Effector CD8-positive, alpha-beta T cell (primary cell): ENCODE results near the gene ATIC.
"Not testable (repeated sequence)": the region's sequence is repeated elsewhere in the genome, so short reads cannot be mapped to it uniquely, and the experiment has no call there.

Experiments used
- DNase-seq: peaks from one replicate; lab custom pipeline; 2025; lab: John Stamatoyannopoulos, UW
- total RNA-seq, 4 experiments: gene quantifications; one replicate each; lab custom pipeline; 2026; lab: John Stamatoyannopoulos, UW

Gene ATIC
- 8.2 to 22.4 (median 16.6) reads per million in 4 experiments for total RNA-seq

DNA sequence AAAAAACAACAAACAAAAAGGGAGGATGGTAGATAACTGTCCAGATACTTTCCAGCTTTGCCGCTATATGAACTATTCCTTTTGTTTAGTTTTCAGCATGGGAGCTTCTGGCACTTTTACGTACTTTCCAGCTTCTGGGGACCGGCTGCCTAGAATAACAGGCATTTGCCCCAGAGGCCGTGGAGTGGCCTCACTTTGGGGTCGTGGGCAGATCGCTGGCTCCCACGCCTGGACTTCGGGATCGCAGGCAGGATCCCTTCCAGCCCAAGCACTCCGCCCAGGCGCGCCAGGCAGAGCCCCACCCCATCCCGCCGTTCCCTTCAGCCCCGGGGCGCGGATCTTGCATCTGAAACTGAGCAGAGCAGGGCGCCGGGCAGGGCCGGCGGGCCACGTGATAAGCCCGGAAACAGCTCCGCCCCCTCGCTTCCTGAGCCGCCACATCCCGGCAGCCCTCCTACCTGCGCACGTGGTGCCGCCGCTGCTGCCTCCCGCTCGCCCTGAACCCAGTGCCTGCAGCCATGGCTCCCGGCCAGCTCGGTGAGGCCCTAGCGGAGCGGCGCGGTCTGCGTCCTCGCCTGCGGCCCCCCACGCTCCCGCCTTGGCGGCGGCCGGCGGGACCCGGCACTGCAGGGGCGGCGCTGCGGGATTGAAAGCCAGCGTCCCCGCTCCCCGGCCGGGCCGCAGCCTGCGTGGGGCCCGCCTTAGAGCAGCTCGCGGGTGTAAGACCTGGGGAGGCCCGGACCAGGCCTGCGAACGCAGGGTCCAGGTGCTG is at the start of gene ATIC:
ATIC (plus strand) TSS at position 435 of the 772 bp plus-strand sequence; CDS start at position 519, 84 bp downstream.
- peak; percentile 77 for DNase-seq

DNA sequence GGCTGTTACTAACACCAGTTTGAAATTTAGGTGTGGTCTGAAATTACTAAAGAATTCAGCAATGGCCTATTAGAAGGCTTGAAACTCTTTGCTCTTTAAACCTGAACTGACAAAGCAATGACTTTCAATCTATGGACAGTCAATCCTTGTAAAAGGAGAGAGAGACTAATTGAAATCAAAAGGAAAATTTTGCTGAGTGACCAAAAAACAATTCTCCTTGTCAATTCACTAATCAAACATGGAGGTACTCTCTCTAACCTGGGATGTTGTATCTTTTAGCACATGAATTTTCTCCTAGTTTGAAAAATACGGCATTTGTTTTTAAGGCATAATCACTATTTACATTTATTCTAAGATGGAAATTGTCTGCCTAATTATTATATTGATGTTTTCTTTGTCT is 49.6 kb upstream of the ATIC start:
- no peak for DNase-seq

DNA sequence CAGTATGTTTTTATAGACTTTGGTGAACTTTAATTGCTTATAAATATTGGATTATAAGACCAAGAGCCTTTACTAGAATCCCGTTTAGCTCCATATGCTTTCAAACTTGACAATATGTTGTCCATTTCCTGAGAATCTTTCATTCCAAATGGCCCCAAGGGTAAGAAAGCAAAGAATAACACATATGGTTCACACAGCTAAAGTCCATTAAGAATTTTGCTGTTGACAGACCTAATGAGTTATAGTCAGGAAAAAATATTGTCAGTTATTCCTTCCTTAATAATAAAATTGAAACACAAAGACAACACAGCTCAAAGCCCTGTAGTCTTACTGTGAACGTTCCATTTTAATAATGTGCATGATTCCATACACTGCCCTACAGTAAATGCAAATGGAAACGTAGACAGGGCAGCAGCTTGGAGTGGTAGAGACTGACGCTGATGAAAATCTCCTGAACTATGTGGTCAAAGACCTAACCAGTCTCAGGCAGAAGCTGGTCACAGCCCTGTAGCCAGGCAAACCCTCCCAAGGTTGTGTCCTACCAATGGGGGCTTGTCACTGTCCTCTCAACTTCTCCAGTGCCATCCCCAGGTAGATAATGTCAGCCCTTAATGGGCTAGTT is 49.0 kb upstream of the ATIC start:
- DNase-seq = no peak

DNA sequence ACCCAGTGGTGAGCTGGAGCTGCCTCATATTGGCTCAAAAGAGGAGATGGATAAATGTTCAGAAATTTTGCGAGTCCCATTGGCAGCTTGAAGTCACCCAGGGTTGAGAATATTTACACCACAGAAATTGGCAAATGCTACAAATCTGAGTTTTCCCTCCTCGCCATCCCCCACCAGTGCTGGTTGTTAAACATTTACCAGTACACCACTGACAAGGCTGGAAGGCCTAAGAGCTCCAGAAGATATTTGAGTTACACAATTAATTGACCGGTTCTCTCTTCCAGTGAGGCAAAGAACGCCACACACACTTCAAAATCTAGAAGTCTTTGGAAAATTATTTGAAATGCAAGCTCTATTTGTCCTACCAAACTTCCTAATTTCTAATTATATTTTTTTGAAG is 47.5 kb upstream of the ATIC start:
- DNase-seq = no peak

DNA sequence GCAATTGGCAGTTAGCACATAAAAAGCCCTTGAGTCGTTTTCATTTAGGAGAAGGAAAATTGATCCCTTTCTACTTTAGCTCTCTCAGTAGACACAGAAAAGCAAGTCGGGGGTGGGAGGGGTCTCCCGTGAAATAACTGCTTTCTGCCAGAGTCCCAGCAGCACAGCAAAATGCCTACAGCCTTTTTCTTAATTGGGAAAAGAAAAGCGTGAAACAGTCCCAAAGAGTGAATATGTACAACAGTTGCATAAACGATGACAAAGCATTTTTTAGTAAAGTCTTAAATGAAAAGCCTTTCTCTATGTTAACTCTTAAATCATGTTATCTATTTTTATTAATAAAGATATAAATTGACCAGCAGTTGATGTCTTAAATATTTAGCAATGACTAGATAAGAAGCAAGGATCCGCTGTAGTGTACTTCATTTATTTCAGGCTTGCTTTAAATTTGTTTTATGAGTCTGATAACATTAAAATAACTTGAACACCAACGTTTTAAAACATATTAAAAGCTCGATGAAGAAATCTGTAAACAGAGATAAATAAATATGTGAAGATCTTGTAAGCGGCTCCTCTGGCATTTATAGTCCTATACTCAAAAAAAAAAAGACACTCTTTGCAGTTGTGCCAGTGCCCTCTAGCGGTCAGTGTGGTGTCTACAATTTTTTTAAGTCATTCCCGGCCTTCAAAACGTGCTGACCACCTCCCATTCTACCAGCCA is 42.3 kb upstream of the ATIC start:
- DNase-seq = peak; percentile 38

DNA sequence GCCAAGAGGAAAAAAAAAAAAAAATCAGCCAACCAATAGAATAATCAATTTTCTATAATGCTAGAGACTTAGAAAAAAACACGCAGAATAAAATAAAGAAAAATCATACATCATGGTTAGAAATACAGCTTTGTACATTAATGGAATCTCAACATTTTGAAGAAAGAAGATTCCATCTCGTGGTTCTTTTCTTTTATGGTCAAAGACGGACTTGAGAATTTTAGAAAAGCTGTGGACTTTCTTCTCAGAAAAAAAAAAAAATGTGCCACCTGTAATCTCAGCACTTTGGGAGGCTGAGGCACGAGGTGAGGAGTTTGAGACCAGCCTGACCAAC is 41.8 kb upstream of the ATIC start:
- DNase-seq = no peak

DNA sequence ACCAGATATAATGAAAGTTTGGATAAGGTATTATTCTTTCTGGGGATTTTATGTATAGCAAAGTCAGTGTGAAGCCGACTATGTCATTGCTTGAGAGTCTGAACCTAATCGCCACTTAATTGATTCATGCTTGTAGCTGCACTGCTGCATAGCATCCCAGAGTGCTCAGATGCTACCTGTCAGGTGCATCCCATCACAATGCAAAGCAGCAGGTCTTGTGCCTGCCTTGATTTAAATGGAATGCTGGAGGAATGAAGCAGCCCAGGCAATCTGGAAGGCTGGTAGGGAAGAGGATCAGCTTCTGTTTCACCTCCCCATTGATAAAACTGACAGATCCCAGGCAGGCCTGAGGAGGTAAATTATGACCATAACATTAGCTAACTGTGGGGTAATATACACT is 40.4 kb upstream of the ATIC start:
- DNase-seq = no peak

DNA sequence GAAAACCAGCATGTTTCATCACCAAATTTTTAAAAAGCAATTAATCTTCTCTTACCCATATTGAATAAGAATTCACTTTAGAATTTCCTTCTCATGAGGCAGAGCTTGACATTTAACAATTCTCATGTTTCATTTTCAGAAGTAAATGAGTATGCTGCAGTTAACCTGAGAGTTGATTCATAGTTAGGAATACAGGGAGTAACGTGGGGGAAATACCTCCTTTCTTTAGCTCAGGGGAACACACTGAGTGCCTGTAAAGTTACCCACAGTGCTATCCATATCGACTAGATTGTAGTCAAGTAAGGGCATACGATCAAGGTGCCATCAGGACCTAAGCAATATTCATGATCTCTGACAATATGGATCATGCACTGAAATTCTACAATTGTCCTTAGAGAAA is 38.9 kb upstream of the ATIC start:
- no peak for DNase-seq

DNA sequence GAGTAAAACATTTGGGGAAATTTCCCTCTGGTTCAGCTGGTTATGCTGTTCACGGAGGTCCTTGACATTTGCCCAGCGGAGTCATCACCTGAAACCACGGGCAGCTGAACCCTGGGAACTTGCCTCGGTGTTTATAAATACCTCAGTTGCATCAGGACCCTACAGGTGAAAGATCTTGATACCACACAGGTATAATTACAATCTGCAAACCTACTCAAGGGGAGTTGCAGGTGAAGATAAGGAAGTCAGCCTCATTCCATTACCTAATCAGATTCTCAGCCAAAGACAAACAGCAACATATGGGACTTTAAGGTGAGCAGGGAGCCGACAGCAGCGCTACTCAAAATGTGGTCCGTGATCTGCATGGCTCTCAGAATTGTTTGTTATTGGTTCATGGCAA is 37.0 kb upstream of the ATIC start:
- no peak for DNase-seq

DNA sequence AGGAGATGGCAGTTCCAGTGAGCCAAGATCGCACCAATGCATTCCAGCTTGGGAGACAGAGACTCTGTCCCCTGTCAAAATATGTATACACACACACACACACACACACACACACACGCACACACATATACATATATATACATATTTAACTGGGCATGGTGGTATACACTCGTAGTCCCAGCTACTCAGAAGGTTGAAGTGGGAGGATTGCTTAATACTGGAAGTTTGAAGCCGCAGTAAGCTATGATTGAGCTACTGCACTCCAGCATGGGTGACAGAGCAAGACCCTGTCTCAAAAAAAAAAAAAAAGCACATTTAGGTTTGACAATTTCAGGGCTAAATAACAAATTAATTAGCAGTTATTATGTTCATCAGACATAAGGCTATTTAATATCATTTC is 36.0 kb upstream of the ATIC start:
- no peak for DNase-seq

DNA sequence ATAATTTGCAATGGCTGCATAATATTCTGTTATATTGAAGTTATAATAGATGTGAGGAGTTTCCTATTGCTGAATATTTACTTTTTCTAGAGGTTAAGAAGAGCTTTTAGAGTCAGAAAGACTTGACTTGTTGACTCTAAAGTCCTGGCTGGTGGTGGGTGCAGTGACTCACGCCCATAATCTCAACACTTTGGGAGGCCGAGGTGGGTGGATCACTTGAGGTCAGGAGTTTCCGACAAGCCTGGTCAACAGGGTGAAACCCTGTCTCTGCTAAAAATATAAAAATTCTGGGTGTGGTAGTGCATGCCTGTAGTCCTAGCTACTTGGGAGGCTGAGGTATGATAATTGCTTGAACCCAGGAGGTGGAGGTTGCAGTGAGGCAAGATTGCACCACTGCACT is 33.9 kb upstream of the ATIC start:
- DNase-seq = no peak

DNA sequence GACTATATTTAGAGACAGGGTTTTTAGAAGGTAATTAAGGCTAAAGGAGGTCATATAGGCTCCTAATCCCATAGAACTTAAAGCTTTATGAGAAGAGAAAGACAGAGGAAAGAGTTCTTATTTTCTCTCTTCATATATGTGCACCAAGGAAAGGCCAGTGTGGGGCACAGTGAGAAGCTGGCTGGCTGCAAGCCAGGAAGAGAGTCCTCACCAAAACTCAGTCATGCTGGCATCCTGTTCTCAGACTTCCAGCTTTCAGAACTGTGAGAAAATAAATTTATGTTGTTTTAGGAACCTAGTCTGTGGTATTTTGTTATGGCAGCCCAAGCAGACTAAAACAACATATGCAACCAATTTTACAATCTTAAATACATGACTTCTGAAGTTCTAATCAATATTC is 31.5 kb upstream of the ATIC start:
- no peak for DNase-seq

DNA sequence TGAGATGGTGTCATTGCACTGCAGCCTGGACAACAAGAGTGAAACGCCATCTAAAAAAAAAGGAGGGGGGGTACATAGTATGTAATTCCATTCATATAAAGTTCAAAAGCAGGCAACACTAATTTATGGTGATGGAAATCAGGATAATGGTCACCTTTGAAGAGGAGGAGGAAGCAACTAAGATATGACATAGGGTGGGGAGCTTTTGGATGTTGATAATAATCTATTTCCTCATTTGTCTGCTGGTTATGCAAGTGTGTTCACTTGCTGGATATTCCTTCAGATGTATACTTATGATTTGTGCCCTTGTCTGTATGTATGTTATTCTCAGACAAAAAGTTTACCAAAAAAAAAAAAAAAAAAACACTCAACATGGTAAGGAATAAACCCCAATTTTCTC is 28.6 kb upstream of the ATIC start:
- DNase-seq = no peak

DNA sequence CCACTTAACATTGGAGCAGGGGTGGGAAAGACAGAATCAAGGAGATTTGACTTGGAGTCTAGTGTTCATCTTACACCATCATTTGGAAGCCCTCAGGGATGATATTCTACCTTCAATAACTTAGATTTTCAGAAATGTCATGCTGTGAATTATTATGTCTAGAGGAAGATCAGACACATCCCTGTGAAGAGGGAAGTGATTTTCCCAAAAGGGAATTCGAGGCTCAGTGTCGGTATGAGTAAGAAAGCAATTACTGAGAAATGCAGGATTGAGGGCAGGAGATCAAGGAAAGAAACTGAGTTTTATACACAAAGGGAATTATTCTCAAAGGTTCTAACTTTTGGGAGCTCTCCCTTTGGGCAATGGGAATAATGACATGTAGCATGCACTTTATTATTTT is 25.6 kb upstream of the ATIC start:
- no peak for DNase-seq

DNA sequence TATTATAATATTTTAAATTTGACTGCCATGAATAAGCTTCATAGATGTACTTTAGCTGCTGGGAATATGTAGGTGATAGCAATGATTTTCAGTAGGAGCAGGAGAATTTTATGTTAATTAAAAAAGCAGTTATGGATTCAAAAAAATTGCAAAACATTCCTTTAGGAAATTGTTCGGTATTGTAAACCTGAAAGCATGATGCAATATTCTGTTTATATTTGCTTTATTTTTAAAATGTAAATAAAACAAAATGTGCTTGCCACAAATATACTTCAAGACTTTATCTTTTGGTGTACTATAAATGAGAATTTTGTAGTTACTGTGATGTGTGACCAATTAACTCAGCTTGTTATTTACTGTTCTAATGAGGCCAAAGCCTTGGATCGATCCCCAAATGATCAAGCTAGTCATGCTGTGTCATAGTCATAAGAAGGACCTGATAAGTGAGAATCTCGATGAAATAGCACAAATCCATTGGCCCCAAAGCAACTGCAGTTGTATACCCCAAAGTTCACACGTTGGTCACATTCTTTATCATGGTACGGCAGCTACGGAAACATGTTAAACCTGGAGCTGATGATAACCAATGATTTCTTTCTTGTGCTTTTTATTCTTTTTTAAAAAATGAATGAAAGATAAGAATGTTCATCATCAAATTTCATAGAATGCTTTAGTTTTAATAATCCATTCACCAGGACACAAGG is 23.6 kb upstream of the ATIC start:
- DNase-seq = no peak

DNA sequence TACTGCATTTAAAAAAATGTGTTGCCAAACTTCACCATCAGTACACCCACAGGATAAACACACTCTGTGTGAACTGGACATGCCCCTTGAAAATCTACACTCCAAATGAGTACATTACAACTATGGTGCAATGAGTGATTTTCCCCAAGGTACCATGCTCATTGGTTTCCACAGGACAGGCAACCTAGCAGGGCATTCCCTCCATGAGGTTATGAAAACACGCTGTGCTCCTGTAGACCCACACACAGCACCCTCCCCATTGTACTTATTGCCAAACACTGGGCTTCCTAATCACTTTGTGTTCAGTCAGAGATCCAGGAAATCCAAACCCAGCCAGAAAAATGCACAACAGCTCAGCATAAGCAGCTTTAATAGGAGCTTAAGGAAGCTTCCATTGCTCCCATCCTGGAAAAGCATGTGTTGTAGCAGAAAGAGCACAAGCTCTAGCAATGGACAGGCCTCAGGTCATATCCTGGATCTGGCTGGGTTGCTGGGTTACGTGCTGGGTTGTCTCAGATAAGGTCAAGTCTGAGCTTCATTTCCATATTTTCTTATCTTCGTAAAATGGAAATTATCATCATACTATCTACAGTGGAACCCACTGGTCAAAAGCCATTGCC is 20.8 kb upstream of the ATIC start:
- no peak for DNase-seq

DNA sequence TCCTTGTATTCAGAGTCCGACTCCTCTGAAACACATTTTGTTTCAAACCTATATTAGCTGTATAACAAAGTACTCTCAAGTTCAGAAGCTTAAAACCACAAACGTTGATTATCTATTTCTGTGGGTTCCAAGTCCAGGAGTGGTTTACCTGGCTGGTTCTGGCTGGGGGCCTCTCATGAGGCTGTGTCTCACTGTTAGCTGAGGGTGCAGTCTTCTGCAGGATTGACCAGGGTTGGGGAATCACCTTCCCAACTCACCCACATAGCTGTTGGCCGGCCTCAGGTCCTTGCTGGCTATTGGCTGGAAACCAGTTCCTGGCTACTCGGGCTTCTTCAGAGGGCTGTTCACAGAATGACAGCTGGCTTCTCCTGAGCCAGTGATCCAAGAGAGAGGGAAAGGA is 18.0 kb upstream of the ATIC start:
- DNase-seq = no peak

DNA sequence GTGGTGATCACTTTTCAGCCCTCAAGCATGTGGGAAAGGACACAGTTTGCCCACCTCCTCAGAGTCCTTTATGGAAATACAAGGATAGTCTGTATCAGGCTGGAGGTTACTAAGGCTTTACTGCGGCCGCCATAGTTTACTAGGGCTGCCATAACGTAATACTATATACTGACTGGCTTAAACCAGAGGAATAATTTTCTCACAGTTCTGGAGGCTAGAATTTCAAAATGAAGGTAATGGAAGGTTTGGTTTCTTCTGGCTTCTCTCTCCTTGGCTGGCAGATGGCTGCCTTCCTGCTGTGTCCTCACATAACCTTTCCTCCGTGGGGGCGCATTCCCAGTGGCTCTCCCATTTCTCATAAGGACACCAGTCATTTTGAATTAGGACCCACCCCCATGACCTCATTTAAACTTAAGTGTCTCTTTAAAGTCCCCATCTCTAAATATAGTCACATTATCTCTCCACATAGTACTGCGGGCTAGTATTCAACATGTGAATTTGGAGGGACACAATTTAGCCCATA is 12.5 kb upstream of the ATIC start:
- no peak for DNase-seq

DNA sequence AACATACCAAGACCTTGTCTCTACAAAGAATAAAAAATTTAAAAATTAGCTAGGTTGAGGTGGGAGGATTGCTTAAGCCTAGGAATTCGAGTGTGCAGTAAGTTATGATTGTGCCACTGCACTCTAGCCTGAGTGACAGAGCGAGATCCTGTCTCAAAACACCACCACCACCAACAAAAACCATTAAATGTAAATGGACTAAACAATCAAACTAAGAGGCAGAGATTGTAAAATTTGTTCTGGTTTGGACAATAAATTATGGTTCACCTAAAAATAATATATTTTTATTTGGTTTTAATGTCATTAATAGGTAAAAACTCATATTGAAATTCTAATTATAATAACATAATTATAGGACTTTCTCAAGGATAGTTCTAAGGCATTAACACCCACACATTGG is 9.9 kb upstream of the ATIC start:
- DNase-seq = no peak

DNA sequence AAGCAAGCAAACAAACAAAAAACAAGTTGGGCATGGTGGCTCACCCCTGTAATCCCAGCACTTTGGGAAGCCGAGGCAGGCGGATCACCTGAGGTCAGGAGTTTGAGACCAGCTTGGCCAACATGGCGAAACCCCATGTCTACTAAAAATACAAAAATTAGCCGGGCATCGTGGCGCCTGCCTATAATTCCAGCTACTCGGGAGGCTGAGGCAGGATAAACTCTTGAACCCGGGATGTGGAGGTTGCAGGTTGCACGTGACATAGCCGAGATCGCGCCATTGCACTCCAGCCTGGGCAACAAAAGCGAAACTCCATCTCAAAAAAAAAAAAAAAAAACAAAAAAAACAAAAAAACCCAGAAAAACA is 617 bp upstream of the ATIC start:
- not testable (repeated sequence) for DNase-seq

DNA sequence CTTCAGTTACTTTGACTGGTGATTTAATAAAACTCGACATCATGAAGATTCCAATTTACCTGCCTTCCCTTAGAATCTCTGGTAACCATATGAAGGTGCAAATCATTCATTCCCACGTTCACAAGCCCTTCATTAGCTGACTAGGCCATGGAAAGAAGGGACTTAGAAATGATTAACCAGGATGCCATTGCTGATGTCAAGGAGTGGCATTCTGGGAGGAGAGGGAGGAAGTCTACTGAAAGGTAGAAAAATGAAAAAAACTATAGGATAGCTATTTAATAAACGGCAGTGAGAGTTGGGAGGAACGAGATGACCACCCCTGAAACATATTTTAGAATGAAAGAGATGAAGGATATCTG is 1.4 kb downstream of the ATIC start:
- DNase-seq = no peak

DNA sequence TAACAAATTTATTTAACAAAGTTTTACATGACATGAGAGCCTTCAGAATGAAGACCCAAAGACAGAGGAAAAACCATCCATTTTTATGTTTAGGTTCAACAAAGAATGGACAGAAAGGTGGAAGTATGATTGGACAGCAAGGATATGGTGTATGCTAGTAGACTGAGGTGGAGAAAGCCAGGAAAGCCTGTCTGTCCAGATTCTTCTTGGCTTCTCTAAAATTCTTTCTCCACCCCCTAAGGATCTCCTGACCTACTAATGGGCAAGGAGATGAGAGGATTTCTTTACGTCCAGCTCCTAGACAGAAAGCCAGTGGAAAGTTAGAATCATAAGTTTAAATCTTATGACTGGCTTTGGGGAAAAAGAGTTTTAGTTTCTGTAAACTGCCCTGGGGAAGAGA is 3.0 kb downstream of the ATIC start:
- no peak for DNase-seq
